OCI-LY7 (cell line): ENCODE data around the gene HECW1.

ENCODE experiments used
- CTCF ChIP-seq: fragments of 200-600 bp; sonication (generic); conservative IDR thresholded peaks from 2 replicates; pipeline ENCODE4 v1.5.1; 2014; ENCODE audit warnings: mild to moderate bottlenecking, antibody characterized with exemption, low read length, moderate library complexity, mixed read lengths
- EZH2phosphoT487 ChIP-seq: fragments of 200-600 bp; sonication (generic); IDR thresholded peaks from 2 replicates; pipeline ENCODE4 v1.6.1; 2018; ENCODE audit warnings: low read depth, borderline replicate concordance, mild to moderate bottlenecking, mixed run types, antibody characterized with exemption, low read length, moderate library complexity, mixed read lengths

- TF ChIP-seq CTCF (no peak), EZH2phosphoT487 (no peak)
Observed at GRCh38 chr7:43590862-43591557, 478.6 kb downstream of the HECW1 start.
